ENCODE measurements around the gene GRPR.

Gene GRPR

DNA sequence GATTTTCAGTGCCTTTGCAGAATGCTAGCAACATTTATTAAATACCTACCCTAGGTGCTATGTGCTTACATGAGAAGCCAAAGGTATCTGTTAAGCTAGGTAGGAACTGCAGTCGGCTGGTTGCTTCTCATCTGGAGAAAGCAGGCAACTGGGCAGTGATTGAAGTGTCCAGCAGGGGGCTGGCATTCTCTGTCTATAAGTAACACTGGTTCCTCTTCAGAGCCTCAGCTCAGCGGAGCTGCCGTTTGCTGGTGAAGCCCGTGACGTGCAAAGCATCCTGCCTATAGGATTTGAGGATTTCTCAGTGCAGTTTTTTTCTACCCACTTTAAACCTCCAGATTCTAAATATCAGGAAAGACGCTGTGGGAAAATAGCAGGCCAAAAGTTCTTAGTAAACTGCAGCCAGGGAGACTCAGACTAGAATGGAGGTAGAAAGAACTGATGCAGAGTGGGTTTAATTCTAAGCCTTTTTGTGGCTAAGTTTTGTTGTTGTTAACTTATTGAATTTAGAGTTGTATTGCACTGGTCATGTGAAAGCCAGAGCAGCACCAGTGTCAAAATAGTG, at the start of gene GRPR:
Gene GRPR, plus strand, starts transcription at position 344 of the 565 bp plus-strand sequence. CDS start 389 bp downstream, outside the sequence.
- DNase-seq, result peak; percentile 69

DNA sequence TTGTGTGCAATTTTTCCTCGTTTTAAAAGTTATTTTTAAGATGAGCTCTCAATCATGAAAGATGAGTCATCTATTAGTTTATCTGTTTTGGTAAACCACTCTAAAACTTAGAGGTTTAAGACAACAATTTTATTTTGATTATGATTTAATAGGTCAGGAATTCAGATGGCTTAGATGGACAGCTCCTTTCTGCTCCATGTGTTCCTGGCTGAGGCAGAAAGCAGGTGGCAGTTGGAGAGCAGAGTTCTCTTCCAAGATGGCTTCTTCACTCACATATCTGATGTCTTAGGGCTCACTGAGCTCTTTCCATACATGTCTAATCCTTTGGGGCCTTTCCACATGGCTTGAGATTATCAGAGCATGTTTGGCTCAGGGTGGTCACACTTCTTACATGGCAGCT, 48.3 kb upstream of the GRPR start:
- DNase-seq, result peak; percentile 1

DNA sequence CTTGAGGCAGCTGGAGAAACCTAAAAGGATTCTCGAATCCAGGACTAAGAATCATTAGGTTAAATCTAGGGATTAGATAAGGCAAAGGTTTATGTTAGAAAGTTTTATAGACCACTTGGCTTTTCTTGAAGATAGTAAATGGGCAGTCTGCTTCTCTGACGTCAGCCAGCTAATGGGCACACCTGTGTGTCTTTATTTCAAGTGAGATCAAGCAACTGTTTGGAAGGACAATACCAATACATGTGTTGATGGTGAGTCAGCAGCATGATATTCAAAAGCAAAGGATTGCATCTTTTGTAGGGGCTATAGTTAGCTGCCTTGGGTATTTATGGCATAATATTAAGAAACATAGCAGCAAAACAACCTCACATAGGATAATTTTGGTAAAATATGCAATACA, 46.5 kb upstream of the GRPR start:
- DNase-seq, result no peak

DNA sequence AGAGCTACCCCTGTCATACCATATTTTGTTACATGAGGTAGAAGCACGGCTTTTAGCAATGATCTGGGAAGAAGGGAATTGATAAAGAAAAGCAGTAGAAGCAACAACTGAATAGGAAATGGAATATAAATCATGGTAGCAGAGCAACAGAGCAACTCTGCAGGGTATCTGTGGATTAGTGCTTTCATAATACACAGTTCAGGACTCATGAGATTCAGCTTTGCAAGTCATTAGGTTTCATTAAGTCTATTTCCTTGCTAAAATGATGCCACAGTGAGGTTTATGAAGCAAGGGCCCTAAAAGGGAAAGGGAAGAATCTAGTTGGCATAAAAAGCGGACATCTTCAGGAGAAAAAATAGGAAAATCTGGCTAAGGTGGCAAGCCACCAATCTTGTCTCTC, 45.6 kb upstream of the GRPR start:
- no peak for DNase-seq

DNA sequence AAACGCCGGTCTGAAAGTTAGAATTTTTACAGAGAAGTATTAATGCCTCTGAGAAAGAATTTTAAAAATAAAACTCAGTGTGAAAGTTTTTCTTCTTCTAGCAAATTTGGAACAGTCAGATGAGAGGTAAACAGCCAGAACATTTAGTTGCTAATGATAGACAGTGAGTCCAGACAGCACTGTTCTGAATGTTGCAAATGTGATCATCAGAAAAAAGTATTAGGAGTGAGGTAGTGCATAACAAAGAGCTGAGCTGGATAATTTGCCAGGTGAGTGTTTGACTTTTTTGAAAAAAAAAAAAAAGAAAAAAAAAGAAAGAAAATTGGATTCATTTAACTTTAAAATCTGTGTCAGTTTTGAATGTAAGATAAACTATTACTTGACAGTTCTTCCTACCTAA, 42.0 kb upstream of the GRPR start:
- DNase-seq, result no peak

DNA sequence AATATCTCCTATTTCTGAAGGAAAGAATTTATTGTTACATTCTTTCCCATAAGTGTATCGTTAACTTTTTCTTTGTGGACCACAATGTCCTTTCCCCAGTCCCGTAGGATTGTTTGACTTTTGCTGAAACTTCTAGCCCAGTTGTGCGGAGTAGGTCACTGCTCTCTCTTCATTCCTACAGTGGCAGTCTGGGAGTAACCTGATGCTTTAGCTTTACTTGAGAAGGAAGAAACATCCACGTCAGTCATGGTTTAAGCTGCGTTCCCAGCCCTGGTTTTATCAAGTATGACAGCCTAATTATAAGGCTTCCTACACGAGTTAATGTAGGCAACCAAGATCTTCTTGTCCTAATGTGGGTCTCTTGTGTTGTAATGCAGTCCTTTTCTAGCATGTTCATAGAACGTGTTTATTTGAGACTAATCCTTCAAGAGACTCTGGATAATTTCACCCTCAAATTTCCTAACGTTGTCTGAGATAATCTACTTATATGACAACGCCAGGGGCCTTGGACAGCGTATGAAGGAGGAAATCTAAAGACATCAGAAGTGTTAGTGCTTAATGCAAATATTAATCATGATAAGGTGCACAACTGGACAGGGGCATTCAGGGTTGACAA, 40.8 kb upstream of the GRPR start:
- DNase-seq, result no peak

DNA sequence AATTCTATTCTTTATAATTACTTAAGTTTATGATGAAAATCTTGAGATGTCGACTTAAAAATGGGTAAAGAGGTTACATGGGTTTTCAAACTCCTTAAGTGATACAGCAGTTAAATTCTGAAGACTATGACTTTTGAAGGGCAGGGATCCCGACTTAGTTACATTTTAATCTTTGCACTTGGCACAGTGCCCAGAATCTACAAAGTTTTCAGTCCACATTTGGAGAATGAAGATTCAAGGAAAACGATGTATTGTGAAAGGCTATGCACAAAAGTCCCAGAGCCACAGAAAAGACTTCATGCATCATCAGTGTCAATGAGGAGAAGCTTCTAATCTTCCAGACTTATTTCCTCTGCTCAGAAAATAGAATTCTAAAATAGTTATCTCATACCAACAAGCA, 36.3 kb upstream of the GRPR start:
- no peak for DNase-seq

DNA sequence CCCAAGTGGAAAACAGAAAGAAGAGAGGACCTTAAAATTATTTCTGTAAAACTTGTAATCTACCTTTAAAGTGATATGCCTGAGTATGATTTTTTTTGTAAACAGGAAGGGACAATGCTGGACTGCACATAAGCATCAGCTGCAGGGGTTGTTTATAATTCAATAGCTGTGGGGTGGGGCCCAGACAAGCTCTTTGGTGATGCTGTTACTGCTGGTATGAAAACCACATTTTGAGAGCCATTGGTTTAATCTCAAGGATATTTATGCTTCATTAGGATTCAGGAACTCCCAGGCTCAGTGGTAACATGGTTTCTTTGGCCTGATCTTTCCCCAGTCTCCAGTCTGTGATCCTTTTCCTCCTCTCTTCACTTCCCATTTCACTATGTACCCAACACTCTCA, 34.3 kb upstream of the GRPR start:
- no peak for DNase-seq

DNA sequence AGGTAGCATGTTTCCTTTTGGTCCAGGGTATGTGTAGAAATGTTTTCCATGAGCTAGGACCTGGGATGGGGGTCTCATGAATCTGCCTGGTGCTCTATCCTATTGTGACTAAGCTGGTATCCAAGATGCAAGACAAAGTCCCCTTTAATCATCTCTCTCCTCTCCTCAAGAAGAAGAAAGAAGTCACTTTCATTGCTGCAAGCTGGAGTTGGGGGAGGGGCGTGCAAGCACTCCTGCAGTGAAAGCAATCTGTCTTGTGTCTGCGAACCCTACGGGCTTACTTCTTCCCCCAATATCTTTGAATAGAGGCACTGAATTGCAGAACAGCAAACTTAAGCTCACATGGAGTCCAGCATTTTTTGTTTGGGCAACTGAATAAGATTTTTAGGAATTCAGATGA, 27.2 kb upstream of the GRPR start:
- no peak for DNase-seq

DNA sequence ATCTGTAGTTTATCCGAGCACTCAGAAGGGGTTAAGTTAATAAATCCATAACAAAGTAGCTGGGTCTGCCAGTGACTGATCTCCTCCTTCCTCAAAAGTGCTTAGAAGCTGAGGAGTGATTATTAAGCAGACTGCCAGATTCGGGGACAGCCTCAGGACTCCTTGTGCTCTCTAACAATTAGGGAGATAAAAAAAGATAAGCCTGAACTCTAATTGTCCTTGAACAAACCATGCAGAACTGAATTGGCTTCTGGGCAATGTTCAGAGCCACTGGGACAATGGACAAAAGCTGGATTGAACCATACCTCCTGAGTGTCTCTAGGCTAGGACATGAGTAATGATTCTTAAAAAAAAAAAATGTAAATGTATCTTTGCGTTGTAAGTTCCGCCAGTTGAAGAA, 22.7 kb upstream of the GRPR start:
- no peak for DNase-seq

DNA sequence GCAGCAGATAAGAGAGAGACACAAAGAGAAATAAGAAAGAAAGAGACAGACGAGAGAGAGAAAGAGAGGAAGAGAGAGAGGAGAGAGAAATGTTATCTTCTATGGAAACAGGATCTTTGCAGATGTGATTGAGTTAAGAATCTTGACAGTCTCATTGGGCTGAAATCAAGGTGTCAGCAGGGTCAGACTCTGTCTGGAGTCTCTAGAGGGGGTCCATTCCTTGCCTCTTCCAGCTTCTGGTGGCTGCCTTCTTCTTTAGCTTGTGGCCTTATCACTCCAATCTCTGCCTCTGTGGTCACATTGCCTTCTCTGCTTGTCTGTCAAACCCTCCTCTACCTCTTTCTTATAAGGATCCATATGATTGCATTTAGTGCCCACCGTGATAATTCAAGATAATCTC, 21.8 kb upstream of the GRPR start:
- DNase-seq, result no peak

DNA sequence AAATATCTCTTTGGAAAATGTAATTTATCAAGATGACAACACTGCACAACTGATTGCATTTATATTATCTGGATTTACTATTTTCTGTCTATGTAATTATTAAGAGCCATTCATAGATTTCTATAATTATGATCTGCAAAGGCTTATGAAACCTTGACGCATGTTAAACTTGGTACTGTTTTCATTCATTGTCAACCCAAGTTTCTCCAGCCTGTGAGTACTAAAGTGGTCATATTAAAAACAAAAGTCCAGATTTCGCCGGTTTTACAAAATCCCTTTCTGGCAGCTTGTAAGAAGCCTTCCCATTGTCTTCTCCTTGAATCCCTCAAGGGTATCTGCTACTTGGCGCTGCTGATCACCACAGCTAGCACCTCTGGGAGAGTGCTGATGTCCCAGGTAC, 19.7 kb upstream of the GRPR start:
- DNase-seq, result no peak

DNA sequence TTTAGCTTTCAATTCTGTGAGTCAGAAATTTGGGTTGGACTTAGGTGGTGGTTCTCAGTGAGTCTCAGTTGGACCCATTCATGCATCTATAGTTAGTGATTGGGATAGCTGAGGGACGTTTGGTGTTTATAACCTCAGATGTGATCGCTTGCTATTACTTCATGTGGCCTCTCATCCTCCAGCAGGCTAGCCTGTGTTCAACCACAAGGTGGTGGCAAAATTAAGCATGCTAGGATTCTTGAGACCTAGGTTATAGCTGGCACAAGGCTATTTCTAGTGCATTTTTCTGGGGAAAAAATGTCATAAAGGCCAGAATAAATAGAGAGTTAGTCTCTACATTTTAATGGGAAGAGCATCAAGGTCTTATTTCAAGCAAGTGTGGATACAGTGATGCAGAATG, 10.9 kb upstream of the GRPR start:
- no peak for DNase-seq

DNA sequence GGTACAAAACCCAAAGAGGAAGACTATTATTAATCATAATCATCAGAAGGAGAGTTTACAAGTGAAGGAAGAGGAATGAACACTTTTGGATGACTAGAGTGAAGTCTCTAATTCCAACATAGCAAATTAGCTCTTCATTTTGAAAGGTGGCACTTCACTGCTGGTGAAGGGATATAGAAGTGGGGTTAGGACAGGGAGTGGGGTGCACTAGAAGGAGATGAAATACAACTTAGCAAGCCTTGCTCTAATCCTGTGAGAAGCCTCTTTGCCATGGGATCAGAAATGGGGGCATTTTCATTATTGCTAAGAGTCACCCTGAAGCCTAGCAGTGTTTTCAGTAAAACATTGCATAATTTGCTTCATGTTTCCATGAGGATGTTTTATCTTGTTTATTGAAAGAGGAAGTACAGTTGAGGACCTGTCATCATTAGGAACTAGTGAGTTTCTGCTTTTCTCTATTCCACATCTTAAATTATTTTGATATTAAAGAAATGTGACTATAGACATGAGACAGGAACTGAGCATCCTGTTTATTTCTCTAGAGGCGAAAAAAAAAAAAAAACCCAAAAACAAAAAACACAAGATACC, 9.3 kb upstream of the GRPR start:
- no peak for DNase-seq

DNA sequence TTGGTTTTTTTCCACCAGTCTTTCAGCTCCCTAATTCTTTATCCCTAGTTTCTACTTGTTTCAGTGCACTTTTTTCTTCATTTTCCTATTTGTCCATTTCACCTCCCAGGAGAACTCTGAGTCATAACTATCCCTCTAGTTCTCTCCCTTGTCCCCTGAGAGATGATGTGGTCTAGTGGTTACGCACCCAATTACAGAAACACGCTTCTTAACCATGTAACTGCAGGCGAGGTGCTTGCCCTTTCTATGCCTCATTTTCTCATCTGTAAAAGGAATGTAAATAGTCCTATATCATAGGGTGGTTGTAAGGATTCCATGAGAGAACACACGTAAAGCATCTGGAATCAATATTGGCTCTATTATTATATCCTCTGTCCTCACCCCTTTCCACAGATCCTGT, 8.8 kb upstream of the GRPR start:
- DNase-seq, result no peak

DNA sequence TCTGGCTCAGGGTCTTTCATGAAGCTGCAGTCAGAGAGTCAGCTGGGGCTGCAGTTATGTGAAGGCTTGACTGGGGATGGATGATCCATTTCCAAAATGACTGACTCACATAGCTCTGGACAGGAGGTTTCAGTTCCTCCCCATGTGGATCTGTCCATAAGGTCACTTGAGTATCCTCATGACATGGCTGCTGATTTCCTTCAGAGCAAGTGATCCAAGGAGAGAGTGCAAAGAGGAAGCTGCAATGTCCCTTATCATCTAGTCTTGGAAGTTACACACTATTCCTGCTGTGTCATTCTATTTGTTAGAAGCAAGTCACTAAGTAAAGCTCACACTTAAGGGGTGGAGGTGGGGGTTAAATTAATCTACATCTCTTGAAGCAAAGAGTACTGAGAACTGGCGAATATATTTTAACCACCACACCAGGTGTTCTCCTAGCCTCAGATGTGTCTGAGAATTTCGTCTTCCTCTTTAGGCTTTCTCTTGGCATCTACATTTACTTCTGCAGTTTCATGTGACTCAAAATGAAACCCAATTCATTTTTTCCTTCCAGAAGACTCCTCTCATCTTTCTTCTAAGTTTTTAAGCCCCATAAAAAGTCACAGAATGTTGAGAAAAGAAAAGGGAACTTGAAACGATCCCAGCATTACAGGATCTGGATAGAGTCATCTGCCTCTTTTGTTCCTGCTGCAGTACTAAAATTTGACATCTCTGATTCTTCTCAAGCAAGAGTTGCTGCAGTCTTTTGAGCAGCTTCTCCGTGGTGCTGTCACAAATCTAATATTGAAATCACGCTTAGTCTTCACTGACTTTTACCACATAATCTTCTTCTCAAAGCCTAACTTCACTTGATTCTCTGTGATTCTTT, 3.8 kb upstream of the GRPR start:
- DNase-seq, result no peak

DNA sequence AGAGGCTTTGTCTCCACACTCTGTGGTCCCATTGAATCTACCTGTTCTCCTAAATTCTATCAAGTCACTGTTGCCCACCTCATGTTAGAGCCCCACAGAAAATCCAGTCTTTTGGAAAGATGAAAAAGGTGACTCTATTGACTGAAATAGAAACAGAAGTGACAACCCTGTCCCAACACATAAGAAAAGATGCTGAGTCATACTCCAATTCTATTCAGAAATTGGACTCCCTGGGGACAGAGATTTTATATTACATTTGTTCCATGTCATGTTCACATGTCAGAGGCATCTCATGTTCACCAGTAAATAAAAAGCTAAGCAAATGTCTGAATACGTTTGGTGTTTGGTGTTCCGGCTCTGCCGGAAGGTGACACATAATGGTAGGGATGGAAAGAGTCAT, 2.9 kb upstream of the GRPR start:
- DNase-seq, result no peak

DNA sequence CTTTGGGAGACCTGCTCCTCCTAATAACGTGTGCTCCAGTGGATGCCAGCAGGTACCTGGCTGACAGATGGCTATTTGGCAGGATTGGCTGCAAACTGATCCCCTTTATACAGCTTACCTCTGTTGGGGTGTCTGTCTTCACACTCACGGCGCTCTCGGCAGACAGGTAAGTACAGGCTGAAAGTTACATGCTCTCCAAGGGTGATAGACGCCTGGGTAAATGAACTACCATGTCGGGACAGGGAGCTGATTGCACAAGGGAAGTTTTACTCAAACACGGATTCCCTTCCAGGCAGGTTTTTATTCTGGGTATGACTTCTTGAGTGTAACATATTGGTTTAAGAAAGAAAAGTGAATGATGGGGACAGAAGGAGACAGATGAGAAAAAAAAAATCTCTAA, 836 bp downstream of the GRPR start:
- DNase-seq, result no peak

DNA sequence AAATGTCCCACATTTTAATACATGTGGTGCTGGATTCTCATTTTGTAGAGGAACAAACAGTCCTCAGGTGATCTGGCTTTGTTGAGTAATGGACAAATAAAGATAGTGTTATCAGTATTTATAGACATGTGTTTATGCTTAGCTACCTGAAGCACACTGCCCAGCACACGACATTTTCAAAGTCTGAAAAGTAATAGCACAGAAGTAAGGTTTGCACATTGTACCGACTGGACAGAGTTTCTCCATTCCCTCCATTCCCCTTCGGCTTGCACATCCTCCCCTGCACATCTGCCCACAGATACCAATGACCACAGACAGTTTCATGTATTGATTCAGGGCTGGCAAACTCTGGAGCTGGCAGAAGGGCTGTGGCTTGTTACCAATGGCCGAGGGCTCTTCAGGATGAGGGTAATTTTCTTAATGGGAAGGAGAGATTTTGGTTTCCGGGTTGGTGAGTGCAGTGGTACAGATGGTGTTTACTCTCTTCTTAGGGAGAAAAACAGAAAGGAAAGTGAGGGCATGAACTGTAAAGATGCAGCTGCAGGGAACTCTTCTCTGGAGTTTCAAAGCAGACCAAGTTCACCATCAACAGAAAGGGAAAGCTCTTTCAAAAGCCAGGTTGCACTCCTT, 2.3 kb downstream of the GRPR start:
- no peak for DNase-seq

DNA sequence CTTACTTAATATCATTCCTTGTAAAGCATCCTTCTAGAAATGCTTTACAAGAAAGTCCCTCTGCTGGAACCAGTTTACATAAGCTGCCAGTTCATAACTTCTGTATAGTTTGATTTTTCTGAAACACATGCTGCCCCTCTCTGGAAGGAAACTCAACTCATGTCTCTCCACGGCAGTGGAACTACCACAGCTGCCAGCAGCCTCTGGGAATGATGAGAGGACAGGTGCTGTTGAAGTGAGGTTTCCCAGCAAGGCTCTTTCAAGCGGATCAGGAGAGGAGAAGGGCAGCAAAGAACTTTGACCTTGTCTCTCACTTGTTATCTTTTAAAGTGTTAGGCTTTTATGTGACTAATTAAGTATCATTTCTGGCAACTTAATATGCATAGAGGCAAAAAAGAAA, 7.3 kb downstream of the GRPR start:
- no peak for DNase-seq

DNA sequence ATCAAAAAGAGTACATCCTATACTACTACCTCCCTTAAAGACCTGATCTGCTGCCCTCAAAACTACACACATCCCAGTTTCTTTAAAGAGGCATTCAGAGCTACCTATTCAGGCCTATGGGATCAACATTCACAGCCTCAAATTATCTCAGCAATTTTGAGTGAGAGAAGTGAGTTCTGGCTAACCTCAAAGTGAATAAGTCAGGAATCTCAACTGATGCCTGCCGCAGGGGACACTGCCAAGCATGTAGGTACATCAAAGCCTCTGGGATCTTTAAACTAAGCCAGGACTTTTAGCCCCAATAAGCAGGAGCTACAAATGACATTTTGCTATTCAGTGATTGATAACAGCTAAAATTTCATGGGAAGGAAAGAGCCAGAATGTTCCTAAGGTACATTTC, 11.6 kb downstream of the GRPR start:
- DNase-seq, result no peak

DNA sequence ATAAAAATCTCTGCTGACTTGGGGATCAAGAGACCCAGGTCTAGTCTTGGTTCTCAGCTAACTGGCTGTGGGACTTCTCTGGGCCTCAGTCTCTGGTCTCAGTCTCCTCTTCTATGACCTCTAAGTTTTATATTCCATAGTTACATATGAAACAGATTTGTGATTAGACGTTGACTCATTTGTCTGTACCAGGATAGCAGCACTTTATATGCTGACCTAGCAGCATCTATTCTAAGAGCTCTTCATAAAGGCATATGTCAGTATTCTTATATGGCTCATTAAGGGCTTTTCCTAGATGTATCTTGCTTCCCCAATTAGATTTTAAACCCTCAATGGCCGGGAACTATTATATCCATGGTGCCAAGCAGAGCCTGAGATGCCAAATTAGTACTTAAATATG, 12.7 kb downstream of the GRPR start:
- no peak for DNase-seq

DNA sequence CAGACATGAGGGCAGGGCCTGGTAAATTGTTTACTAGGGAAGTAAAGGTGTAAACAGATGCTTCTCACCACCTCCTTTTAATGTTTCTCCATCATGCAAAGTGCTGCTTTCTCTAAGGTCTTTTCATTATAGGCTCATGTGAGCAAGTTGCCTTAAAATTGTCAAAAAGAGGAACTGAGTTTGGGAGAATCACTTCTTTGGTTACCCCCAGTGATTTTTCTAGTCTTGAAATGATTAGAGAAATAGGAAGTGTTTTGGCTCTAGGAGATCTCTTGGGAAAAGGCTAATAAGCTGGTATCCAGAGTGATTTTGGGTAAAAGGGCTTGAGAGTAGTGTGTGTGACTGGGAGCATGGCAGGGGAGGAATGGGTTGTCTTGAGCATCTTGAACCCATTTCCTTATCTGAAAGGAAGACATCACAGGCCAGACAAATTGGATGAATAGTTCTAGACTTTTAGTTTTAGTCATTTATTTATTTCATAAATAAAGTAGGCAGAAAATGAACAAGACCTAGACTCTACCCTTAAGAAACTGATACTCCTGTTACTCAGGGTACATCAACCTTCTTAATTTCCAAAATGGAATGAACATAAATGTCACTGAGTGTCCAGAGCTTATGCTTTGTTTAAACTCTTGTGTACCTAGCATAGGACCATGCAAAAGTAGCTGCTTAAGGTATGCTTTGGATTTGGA, 14.2 kb downstream of the GRPR start:
- DNase-seq, result no peak

Measured in NCI-H226 (cell line).